ENCODE measurements around the gene NPAS3.

DNA sequence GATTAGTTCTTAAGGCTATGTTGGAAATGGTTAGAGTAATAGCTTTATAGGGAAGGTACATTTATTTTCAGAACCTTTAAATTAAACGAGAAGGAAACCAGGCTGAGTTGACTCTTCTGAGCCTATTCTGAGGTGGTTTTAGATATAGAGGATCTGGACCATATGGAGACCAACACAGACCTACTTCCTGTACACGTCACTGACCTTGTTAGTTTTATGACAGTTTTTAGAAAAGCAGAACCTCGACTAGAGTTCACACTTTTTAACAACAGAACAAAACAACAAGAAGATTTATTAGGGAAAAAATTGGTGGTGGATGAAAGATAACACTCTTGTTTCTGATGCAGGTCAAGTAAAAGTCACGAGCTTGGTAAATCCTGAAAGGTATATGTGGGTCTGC, 107.1 kb downstream of the NPAS3 start:
- TF ChIP-seq POLR2A (IDR thresholded peaks at IDR 0.05) (no peak), POLR2AphosphoS5 (IDR thresholded peaks at IDR 0.05) (no peak)
